ENCODE results near the gene PAPPA2. TPM values are rescaled to one million over a fixed set of nuclear protein-coding genes. Genes with fewer than 3 reads are reported as not detected.

PAPPA2 gene
- total and polyA plus RNA-seq, 2 donors from 2014 or later = 4.9 to 93.5 TPM

- Histone ChIP-seq H3K9ac (ENCODE audit: low read length in 3 of 3) (no peak overlapping the region), H3K4me3 (ENCODE audit: low read length in 3 of 3) (no peak overlapping the region), H3K4me1 (ENCODE audit: control insufficient read depth in 2 of 3, insufficient read depth in 2 of 3, low read depth in 1 of 3, low read length in 3 of 3) (no peaks in the 10 kb centered on the region), H3K36me3 (ENCODE audit: control insufficient read depth in 2 of 3, insufficient read depth in 3 of 3, low read length in 3 of 3) (no peaks in the 10 kb centered on the region), H3K27me3 (ENCODE audit: control insufficient read depth, insufficient read depth, low read length) (no peaks in the 10 kb centered on the region), H3K27ac (ENCODE audit: low read depth in 2 of 2, low read length in 2 of 2) (no peak overlapping the region), H3K9me3 (ENCODE audit: control insufficient read depth in 2 of 3, insufficient read depth in 1 of 3, low read length in 3 of 3) (no peaks in the 10 kb centered on the region)
- DNase-seq (no peak), FAIRE-seq (no peak)
- TF ChIP-seq CTCF (IDR thresholded peaks at IDR 0.05; ENCODE audit: borderline replicate concordance, extremely low read depth, insufficient read depth) = no peak
- intact Hi-C loops (cut with DNase I) = no loop called here
These were observed 154.9 kb downstream of the PAPPA2 start for GRCh38 chr1:176617881-176618280.

- no peaks in the 10 kb centered on the region for H3K9me3 ChIP-seq (ENCODE audit: control insufficient read depth in 2 of 3, insufficient read depth in 1 of 3, low read length in 3 of 3)
- no peak overlapping the region for H3K9ac ChIP-seq (ENCODE audit: low read length in 3 of 3)
- no peak for FAIRE-seq
- intact Hi-C loops (cut with DNase I) = no loop called here
- no peaks in the 10 kb centered on the region for H3K4me1 ChIP-seq (ENCODE audit: control insufficient read depth in 2 of 3, insufficient read depth in 2 of 3, low read depth in 1 of 3, low read length in 3 of 3)
- H3K27ac ChIP-seq (ENCODE audit: low read depth in 2 of 2, low read length in 2 of 2) = no peak overlapping the region
- H3K36me3 ChIP-seq (ENCODE audit: control insufficient read depth in 2 of 3, insufficient read depth in 3 of 3, low read length in 3 of 3) = no peaks in the 10 kb centered on the region
- no peak overlapping the region for H3K4me3 ChIP-seq (ENCODE audit: low read length in 3 of 3)
- TF ChIP-seq CTCF (IDR thresholded peaks at IDR 0.05; ENCODE audit: borderline replicate concordance, extremely low read depth, insufficient read depth) = no peak
- H3K27me3 ChIP-seq (ENCODE audit: control insufficient read depth, insufficient read depth, low read length) = no peaks in the 10 kb centered on the region
- DNase-seq = no peak
These were observed 156.3 kb downstream of the PAPPA2 start for GRCh38 chr1:176619261-176619660.

GRCh38 chr1:176625365-176625764 is 162.4 kb downstream of the PAPPA2 start:
- TF ChIP-seq CTCF (IDR thresholded peaks at IDR 0.05; ENCODE audit: borderline replicate concordance, extremely low read depth, insufficient read depth) = no peak
- Histone ChIP-seq H3K4me1 (ENCODE audit: control insufficient read depth in 2 of 3, insufficient read depth in 2 of 3, low read depth in 1 of 3, low read length in 3 of 3) (no peaks in the 10 kb centered on the region), H3K36me3 (ENCODE audit: control insufficient read depth in 2 of 3, insufficient read depth in 3 of 3, low read length in 3 of 3) (no peaks in the 10 kb centered on the region), H3K27ac (ENCODE audit: low read depth in 2 of 2, low read length in 2 of 2) (no peak overlapping the region), H3K27me3 (ENCODE audit: control insufficient read depth, insufficient read depth, low read length) (no peaks in the 10 kb centered on the region), H3K9me3 (ENCODE audit: control insufficient read depth in 2 of 3, insufficient read depth in 1 of 3, low read length in 3 of 3) (no peaks in the 10 kb centered on the region), H3K9ac (ENCODE audit: low read length in 3 of 3) (no peak overlapping the region), H3K4me3 (ENCODE audit: low read length in 3 of 3) (no peak overlapping the region)
- DNase-seq = no peak
- intact Hi-C loops (cut with DNase I) = no loop called here
- FAIRE-seq = no peak

- intact Hi-C loops (cut with DNase I) = no loop called here
- H3K36me3 ChIP-seq (ENCODE audit: control insufficient read depth in 2 of 3, insufficient read depth in 3 of 3, low read length in 3 of 3) = no peaks in the 10 kb centered on the region
- no peak for TF ChIP-seq CTCF (IDR thresholded peaks at IDR 0.05; ENCODE audit: borderline replicate concordance, extremely low read depth, insufficient read depth)
- H3K27ac ChIP-seq (ENCODE audit: low read depth in 2 of 2, low read length in 2 of 2) = no peak overlapping the region
- H3K9ac ChIP-seq (ENCODE audit: low read length in 3 of 3) = no peak overlapping the region
- DNase-seq (peak in 2 of 5 donors; percentile 27 to 40), FAIRE-seq (no peak)
- H3K9me3 ChIP-seq (ENCODE audit: control insufficient read depth in 2 of 3, insufficient read depth in 1 of 3, low read length in 3 of 3) = no peaks in the 10 kb centered on the region
- H3K27me3 ChIP-seq (ENCODE audit: control insufficient read depth, insufficient read depth, low read length) = no peaks in the 10 kb centered on the region
- H3K4me3 ChIP-seq (ENCODE audit: low read length in 3 of 3) = no peak overlapping the region
- no peaks in the 10 kb centered on the region for H3K4me1 ChIP-seq (ENCODE audit: control insufficient read depth in 2 of 3, insufficient read depth in 2 of 3, low read depth in 1 of 3, low read length in 3 of 3)
These were observed 163.6 kb downstream of the PAPPA2 start for GRCh38 chr1:176626572-176627061.

Data from kidney (tissue), 14 donors.